ENCODE data around the gene RSAD2. TPM values are rescaled to one million over a fixed set of nuclear protein-coding genes. Genes with fewer than 3 reads are reported as not detected.

RSAD2 gene
- total RNA-seq, 1 donor, result 1.3 TPM

GRCh38 chr2:6881516-6881915 is 3.9 kb downstream of the RSAD2 start:
- DNase-seq (ENCODE audit: low read depth), result no peak
- no peak for TF ChIP-seq CTCF (IDR thresholded peaks at IDR 0.05; ENCODE audit: insufficient read depth, low read depth, low read length)
- H3K4me3 ChIP-seq (ENCODE audit: low read depth, low read length), result no peak overlapping the region

GRCh38 chr2:6883448-6884122 is 6.0 kb downstream of the RSAD2 start:
- no peak for DNase-seq (ENCODE audit: low read depth)
- no peak overlapping the region for H3K4me3 ChIP-seq (ENCODE audit: low read depth, low read length)
- TF ChIP-seq CTCF (IDR thresholded peaks at IDR 0.05; ENCODE audit: insufficient read depth, low read depth, low read length), result no peak

GRCh38 chr2:6885551-6885950 is 8.0 kb downstream of the RSAD2 start:
- no peak for TF ChIP-seq CTCF (IDR thresholded peaks at IDR 0.05; ENCODE audit: insufficient read depth, low read depth, low read length)
- DNase-seq (ENCODE audit: low read depth), result no peak
- H3K4me3 ChIP-seq (ENCODE audit: low read depth, low read length), result no peak overlapping the region

GRCh38 chr2:6885968-6886367 is 8.4 kb downstream of the RSAD2 start:
- no peak for DNase-seq (ENCODE audit: low read depth)
- no peak overlapping the region for H3K4me3 ChIP-seq (ENCODE audit: low read depth, low read length)
- no peak for TF ChIP-seq CTCF (IDR thresholded peaks at IDR 0.05; ENCODE audit: insufficient read depth, low read depth, low read length)

- no peak for TF ChIP-seq CTCF (IDR thresholded peaks at IDR 0.05; ENCODE audit: insufficient read depth, low read depth, low read length)
These were observed 10.2 kb downstream of the RSAD2 start for GRCh38 chr2:6887751-6888192.

GRCh38 chr2:6888724-6889123 is 11.1 kb downstream of the RSAD2 start:
- TF ChIP-seq CTCF (IDR thresholded peaks at IDR 0.05; ENCODE audit: insufficient read depth, low read depth, low read length), result no peak
- no peak overlapping the region for H3K4me3 ChIP-seq (ENCODE audit: low read depth, low read length)
- no peak for DNase-seq (ENCODE audit: low read depth)

More at GRCh38 chr2:6887751-6888192, 10.2 kb downstream of the RSAD2 start:
- no peak for DNase-seq (ENCODE audit: low read depth)
- H3K4me3 ChIP-seq (ENCODE audit: low read depth, low read length), result no peak overlapping the region
